Activated CD8-positive, alpha-beta memory T cell treated with anti-CD3 and anti-CD28 coated beads for 48 hours (primary cell): ENCODE results near the gene KCNK13.
"Not testable (repeated sequence)": the region's sequence is repeated elsewhere in the genome, so short reads cannot be mapped to it uniquely, and the experiment has no call there.

ENCODE experiments used
- DNase-seq, 3 experiments: peaks; one replicate each; pipeline ENCODE4 v3.0.0-alpha.2; 2020; ENCODE audit warnings: low read depth in 2 of 3, low spot score in 2 of 3

KCNK13 gene

DNA sequence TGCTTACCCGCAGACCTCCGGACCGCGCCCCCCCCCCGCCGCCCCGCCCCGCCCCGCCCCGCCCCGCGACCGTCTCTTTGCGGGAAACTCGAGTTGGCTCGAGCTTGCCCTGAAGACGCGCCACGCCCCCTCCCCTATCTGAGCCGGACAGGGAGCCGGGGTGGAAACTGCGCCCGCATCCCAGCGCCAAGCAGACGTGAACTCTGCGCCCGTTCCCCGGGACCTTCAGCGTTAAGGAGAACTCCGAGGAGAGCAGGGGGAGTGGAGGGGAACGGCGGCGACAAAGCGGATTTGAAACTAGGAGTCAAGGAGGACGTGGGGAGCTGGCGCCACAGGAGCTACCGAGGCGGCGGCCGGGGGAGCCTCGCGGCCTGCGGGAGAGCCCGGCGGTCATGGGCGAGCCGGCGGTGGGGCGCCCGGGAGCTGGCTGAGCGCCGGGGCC is at the start of gene KCNK13:
KCNK13 (plus strand) TSS at position 310 of the 442 bp plus-strand sequence. CDS start 212 bp downstream, outside the sequence.
- DNase-seq = no peak

DNA sequence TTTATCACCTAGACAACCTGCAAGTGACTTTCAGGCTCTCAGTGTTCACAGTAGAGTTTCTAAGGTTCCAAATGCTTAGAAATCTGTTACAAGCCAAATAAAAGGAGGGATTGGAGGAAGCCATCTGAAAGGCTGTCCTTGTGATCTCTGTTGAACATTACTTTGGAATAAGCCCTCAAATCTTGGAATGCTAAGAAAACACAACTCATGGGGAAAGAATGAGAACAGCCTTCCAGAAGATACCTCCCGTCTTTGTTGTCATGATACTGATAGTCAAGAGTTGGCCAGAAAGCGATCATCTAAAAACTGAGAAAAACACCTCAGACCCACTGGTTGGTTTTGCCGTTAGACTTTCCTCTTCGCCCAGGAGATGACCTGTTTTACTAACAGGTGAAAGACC is 44.4 kb upstream of the KCNK13 start:
- no peak for DNase-seq

DNA sequence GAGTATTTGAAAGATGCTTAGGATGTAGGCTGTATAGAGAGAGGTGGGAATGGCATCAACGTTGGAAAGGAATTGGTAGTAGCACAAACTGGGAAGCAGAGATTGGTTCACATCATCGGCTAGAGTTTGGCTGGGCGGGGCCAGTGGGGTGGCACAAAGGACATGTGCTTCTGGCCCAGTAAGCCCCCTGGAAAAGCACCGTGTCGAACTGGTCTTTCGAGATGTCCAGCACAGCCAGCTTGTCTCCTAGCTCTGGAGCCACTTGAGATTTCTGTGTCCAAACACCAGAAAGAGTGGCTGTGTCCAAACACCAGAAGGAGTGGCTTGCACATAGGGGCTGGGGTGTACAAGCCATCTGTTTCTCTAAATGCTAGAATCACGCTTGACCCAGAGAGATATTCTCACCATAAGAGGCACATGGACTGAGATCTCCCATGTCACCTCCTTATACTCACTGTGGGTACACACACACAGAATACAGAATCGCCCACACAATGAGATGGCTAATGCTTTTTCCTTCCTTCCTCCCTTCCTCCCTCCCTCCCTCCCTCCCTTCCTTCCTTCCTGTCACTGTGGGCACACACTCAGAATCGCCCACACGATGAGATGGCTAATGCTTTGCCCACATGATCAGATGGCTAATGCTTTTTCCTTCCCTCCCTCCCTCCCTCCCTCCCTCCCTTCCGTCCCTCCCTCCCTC is 41.8 kb upstream of the KCNK13 start:
- DNase-seq = no peak

GRCh38 chr14:90023176-90023896 is 38.5 kb upstream of the KCNK13 start:
- DNase-seq = no peak

DNA sequence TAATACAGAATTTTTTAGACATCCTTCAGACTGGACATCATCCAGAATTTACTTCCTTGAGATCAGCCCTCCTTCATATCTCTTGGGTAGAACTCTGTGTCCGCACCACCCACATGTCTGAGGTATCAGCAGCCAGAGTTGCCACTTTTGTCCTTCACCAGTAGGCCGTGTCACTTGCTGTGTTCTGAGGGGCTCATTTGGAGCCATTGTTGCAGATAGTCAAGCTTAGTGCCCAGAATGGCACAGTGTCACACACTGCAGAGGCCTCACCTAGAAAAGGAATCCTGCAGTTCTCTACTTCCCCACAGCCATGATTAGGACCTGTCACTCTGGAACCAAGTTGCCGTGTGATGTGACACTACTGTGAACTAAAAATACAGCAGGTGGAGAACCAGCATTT is 36.9 kb upstream of the KCNK13 start:
- DNase-seq = no peak

DNA sequence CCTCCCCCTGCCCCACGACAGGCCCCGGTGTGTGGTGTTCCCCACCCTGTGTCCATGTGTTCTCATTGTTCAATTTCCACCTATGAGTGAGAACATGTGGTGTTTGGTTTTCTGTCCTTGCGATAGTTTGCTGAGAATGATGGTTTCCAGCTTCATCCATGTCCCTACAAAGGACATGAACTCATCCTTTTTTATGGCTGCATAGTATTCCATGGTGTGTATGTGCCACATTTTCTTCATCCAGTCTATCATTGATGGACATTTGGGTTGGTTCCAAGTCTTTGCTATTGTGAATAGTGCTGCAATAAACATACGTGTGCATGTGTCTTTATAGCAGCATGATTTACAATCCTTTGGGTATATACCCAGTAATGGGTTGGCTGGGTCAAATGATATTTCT is 35.2 kb upstream of the KCNK13 start:
- DNase-seq = not testable (repeated sequence)

DNA sequence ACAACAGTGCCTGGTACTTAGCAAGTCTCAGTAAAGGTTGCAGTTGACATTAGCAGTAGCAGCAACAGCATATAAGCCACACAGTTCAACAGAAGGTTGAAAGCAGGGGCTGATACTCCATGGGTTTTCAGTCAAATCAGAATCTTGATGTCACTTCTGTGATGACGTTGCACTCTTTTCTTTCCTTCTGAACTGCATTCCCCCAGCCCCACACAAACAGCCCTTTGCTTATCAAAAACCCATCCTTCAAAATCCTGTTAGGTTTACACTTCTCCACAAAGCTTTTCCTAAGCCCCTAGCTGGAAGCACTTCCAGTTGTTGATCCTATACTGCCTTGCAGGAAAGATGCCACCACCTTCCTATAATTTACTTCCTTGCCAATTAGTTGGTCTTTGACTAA is 34.0 kb upstream of the KCNK13 start:
- no peak for DNase-seq

DNA sequence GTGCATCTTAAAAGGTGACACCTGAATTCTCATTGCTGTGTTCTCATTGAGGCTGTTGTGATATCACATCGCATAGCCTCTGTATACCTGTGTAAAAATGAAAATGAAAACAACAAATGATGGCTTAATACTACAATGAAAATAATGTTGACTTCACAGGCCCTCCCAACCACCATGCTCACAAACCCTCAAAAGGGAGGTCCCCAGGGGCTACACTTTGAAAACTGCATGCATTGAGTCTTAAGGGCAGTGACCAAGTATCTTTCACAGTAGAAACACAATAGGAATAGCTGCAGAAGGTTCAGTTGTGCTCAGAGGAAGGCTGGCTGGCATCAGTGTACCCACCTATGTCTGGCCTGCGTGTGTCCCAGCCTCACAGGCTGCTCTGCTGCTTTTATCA is 27.6 kb upstream of the KCNK13 start:
- no peak for DNase-seq

DNA sequence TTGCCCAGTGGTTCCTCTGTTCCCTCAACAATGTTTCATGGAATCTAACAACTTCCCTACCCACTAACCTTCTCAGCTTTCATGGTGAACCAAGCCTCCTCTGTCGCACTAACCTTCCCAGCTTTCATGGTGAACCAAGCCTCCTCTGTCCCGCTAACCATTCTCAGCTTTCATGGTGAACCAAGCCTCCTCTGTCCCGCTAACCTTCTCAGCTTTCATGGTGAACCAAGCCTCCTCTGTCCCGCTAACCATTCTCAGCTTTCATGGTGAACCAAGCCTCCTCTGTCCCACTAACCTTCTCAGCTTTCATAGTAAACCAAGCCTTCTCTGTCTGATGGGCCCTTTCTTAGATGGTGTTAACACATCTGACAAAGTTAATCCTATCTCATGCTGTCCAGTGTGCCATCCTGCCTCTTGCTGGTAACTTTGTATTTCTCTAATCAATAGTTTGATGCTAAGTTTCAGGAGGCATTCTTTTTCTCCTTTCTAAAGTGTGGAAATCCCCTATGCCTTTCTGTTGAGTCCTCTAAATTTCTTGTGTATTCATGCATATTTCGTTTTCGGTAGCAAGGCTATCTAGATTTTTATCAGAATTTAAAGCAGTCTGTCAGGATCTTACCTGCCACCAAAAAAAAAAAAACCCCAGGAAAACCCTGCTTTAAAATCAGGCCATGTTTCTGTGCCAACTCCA is 26.8 kb upstream of the KCNK13 start:
- DNase-seq = no peak

DNA sequence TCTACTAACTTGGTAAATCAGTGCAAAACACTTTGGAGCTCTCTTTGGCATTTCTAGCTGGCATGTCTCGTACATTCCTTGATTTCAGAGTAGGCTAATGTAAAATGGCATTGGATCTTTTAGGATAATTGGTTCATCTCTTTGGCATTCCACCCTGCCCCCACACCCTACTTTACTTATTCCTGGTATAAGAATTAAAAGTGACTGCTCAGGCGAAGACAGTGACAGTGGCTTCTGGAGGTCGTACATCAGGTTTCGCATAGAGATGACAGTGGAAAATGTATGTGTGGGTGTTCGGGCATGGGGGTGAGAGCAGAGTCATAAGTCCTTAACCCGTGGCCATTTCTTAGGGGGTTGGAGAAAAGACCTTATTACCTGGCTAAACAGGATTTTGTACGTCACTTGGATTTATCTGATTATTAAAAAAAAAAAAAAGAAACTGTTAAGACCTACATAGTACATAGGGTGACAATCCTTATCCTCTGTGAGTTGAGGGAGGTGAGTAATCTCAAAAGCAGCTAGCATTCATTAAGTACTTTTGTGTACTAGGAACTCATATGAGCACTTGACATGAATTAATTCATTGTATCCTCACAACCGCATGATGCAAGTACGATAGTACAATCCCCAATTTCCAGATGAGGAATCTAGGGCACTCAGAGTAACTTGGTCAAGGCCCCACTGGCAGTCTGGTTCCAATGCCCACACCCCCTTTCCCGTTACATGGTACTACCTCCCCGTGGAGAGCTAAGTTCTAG is 22.4 kb upstream of the KCNK13 start:
- no peak for DNase-seq

DNA sequence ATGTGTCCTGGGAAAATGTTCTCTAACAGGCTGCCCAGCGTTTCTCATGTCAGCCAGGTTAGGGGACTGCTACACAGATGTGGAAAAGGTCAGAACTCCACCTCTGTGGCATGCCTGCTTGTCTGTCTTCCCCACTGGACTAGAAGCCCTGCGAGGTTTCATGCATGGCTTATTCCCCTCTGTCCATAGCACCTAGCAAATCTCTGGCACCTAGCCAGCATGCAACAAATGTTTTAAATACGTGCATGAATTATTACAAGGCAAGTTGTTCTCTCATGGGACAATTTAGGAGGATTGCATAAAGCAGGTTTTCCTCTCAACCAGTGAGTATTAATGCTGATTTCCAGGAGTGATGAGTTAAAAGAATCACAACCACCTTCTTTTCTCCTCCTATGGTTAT is 21.4 kb upstream of the KCNK13 start:
- no peak for DNase-seq

DNA sequence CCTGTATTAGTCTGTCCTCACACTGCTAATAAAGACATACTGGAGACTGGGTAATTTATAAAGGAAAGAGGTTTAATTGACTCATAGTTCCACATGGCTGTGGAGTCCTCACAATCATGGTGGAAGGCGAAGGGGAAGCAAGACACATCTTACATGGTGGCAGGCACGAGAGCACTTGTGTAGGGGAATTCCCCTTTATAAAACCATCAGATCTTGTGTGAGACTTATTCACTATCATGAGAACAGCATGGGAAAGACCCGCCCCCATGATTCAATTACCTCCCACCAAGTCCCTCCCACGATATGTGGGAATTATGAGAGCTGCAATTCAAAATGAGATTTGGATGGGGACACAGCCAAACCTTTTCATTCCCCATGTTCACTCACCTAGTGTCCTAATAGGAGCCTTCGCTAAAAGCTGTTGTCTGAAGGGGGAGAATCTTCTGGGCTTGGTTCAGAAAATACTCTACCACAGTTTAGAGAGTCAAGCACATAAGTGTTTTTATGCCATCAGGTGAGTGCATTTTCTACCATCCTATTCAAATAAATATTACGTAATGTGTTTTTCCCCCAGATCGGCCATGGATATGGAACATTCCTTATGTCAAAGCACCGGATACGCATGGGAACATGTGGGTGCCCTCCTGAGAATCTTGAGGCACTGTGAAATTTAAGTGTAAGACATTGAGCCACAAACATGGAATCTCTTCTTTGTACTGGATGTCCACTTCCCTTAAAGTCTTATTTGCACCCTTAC is 19.1 kb upstream of the KCNK13 start:
- no peak for DNase-seq

- DNase-seq = no peak
Observed at GRCh38 chr14:90045616-90046015, 16.2 kb upstream of the KCNK13 start.

DNA sequence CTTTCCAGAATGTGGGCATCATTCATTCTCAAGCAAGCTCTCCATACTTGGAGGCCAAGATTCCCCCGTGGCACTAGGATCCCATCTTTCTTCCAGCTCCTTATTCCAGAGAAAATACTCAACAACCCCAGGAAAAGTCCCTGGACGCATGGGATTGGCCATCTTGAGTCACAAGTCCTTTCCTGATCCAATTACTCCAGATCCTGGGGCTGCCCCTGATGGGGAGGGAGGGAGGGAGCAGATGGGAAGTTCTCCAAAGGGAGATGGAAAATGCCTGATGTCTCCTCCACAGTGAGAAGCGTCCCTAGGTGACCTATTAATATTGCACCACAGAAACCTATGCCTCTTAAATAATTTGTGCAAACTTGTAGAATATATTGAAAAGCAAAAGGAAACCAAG is 12.4 kb upstream of the KCNK13 start:
- DNase-seq = no peak

GRCh38 chr14:90050271-90050670 is 11.5 kb upstream of the KCNK13 start:
- DNase-seq = no peak

GRCh38 chr14:90053044-90053443 is 8.8 kb upstream of the KCNK13 start:
- DNase-seq = no peak

GRCh38 chr14:90054803-90055202 is 7.0 kb upstream of the KCNK13 start:
- DNase-seq = no peak

DNA sequence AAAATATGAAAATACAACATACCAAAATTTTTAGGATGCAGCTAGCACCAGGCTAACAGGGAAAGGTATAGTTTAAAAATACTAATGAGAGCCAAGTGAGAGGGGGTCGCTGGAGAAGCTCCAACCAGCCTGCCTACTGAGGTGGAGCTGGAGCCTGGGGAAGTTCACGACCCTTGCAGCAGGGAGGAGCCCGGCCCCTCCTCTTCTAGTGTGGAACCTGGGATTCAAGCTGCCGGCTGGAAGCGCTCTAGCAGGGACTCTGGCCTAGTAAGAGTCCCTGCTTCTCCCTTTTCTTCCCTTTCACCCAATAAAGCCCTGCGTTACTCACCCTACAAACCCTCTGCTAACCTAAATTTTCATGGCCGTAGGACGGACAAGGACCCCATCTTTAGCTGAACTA is 5.0 kb upstream of the KCNK13 start:
- DNase-seq = no peak

DNA sequence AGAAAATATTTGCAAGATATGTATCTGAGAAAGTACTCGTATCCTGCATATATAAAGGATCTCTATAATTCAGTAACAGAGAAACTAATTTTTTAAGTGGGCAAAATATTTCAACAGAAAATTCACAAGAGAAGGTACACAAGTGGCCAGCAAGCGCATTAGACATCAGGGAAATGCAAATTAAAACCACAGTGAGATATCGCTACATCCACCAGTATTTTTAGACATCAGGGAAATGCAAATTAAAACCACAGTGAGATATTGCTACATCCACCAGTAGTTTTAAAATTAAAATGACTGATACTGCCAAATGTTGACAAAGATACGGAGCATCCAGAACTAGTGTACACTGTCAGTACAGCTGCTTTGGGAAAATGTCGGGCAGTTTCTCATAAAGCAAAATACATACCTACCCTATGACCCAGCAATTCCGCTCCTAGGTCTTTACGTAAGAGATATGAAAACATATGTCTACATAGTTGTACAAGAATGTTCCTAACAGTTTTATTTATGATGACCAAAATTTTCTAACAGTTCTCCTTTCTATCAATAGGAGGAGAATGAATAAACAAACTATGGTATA is 2.8 kb upstream of the KCNK13 start:
- DNase-seq = no peak

DNA sequence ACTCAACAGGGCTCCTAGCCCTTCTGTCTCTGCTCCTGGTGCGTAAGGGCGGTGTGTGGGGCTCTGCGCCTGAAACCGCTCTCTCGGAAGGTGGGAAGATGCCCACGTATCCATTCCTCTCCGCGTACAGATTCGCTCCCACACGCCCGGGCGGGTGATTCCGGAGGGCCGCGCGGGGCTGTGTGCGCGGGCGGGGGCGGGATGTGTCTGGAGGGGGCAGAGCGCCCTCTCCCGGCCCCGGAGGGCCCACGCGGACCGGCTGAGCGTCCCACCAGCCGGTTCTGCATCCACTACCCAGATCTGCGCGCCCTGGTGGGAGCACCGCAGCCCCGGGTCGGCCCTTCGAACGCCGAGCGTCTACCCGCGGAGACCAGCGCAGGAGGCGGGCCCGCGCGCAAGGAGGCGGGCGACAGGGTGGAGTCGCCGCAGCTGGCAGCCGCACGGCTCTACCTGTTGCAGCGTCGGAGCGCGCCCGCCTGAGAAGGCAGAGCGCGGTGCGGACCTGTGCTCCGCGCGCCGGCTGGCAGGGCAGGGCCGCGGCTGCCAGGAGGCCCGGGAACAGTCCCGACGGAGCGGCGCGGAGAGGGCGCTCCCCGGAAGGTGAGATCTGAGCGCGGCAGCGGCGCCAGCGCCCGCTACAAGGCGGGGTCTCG is 1.4 kb upstream of the KCNK13 start:
- peak in 1 of 3 experiments; percentile 34 for DNase-seq
